RWPE2 (cell line): ENCODE results near the gene PHACTR1.

ENCODE experiments used
- ATAC-seq: fragments of 200-7000 bp; cut with Tn5 transposase; 3 replicates; pipeline ENCODE4 v1.9.1; 2021; ENCODE audit warnings: low read depth
- DNase-seq: peaks from one replicate; pipeline ENCODE4 v3.0.0-alpha.2; 2020; ENCODE audit warnings: low spot score
- H3K27ac ChIP-seq: fragments of 450-650 bp; 2 replicates; pipeline ENCODE4 v1.5.1; 2017; ENCODE audit warnings: mild to moderate bottlenecking; ENCODE audit not compliant: poor library complexity, severe bottlenecking
- H3K27me3 ChIP-seq: fragments of 250-450 bp; sonication (Bioruptor Pico); 2 replicates; pipeline ENCODE4 v1.5.1; 2021; ENCODE audit warnings: mild to moderate bottlenecking, moderate library complexity; ENCODE audit not compliant: insufficient read depth, poor library complexity, severe bottlenecking
- H3K36me3 ChIP-seq: fragments of 250-450 bp; sonication (Bioruptor Pico); 2 replicates; pipeline ENCODE4 v1.5.1; 2020; ENCODE audit warnings: low read depth, mild to moderate bottlenecking, moderate library complexity
- H3K4me1 ChIP-seq: fragments of 250-450 bp; sonication (Bioruptor Pico); 2 replicates; pipeline ENCODE4 v1.5.1; 2021; ENCODE audit warnings: mild to moderate bottlenecking, moderate library complexity; ENCODE audit not compliant: insufficient read depth, poor library complexity, severe bottlenecking
- H3K4me3 ChIP-seq: fragments of 250-450 bp; sonication (Bioruptor Pico); 2 replicates; pipeline ENCODE4 v1.5.1; 2021; ENCODE audit warnings: mild to moderate bottlenecking, moderate library complexity; ENCODE audit not compliant: severe bottlenecking
- H3K9me3 ChIP-seq: fragments of 250-450 bp; sonication (Bioruptor Pico); 2 replicates; pipeline ENCODE4 v1.5.1; 2021; ENCODE audit warnings: mild to moderate bottlenecking, moderate library complexity; ENCODE audit not compliant: severe bottlenecking
- CTCF ChIP-seq: fragments of 450-650 bp; IDR thresholded peaks from one replicate; pipeline ENCODE4 v1.5.1; 2017; ENCODE audit warnings: mild to moderate bottlenecking, moderate library complexity; ENCODE audit not compliant: poor library complexity, severe bottlenecking

PHACTR1 gene

GRCh38 chr6:13113981-13114593, 397.5 kb downstream of the PHACTR1 start:
- no peak for TF ChIP-seq CTCF
- H3K27me3 ChIP-seq, result peaks cover 36% of the 10 kb centered on the region
- no peak overlapping the region for H3K27ac ChIP-seq
- H3K9me3 ChIP-seq, result no peaks in the 10 kb centered on the region
- no peak overlapping the region for H3K4me3 ChIP-seq
- H3K36me3 ChIP-seq, result no peaks in the 10 kb centered on the region
- ATAC-seq, result no peak
- DNase-seq, result no peak
- H3K4me1 ChIP-seq, result no peaks in the 10 kb centered on the region

GRCh38 chr6:13116155-13116554, 399.6 kb downstream of the PHACTR1 start:
- TF ChIP-seq CTCF, result no peak
- H3K27ac ChIP-seq, result no peak overlapping the region
- DNase-seq (no peak), ATAC-seq (no peak)
- H3K9me3 ChIP-seq, result no peaks in the 10 kb centered on the region
- peaks cover 32% of the 10 kb centered on the region for H3K27me3 ChIP-seq
- no peaks in the 10 kb centered on the region for H3K4me1 ChIP-seq
- no peak overlapping the region for H3K4me3 ChIP-seq
- no peaks in the 10 kb centered on the region for H3K36me3 ChIP-seq

GRCh38 chr6:13117570-13117969, 401.0 kb downstream of the PHACTR1 start:
- Histone ChIP-seq H3K9me3 (no peaks in the 10 kb centered on the region), H3K36me3 (no peaks in the 10 kb centered on the region), H3K27me3 (peaks cover 20% of the 10 kb centered on the region), H3K4me1 (no peaks in the 10 kb centered on the region), H3K27ac (no peak overlapping the region), H3K4me3 (no peak overlapping the region)
- no peak for ATAC-seq
- DNase-seq, result no peak
- no peak for TF ChIP-seq CTCF

- H3K27me3 ChIP-seq, result peaks cover 7% of the 10 kb centered on the region
- H3K9me3 ChIP-seq, result no peaks in the 10 kb centered on the region
- ATAC-seq (no peak), DNase-seq (no peak)
- no peaks in the 10 kb centered on the region for H3K36me3 ChIP-seq
- no peak overlapping the region for H3K27ac ChIP-seq
- no peaks in the 10 kb centered on the region for H3K4me1 ChIP-seq
- H3K4me3 ChIP-seq, result no peak overlapping the region
- TF ChIP-seq CTCF, result no peak
Observed at GRCh38 chr6:13119549-13119948, 403.0 kb downstream of the PHACTR1 start.

GRCh38 chr6:13120483-13121482, 404.2 kb downstream of the PHACTR1 start:
- no peak for ATAC-seq
- Histone ChIP-seq H3K27me3 (peaks cover 14% of the 10 kb centered on the region), H3K9me3 (no peaks in the 10 kb centered on the region), H3K36me3 (no peaks in the 10 kb centered on the region), H3K4me1 (no peaks in the 10 kb centered on the region), H3K4me3 (no peak overlapping the region), H3K27ac (no peak overlapping the region)
- DNase-seq, result no peak
- no peak for TF ChIP-seq CTCF
